Mucosa of rectum (tissue), 2 donors: ENCODE data around the gene FCGR3A.
"Not testable (repeated sequence)": the region's sequence is repeated elsewhere in the genome, so short reads cannot be mapped to it uniquely, and the experiment has no call there.

ENCODE experiments used
- H3K27ac ChIP-seq, 2 donors: one replicate each; pipeline ENCODE4 v1.7.0; 2013; ENCODE audit warnings: inconsistent platforms in 2 of 2, low read depth in 2 of 2, low read length in 2 of 2
- H3K27me3 ChIP-seq, 2 donors: one replicate each; pipeline ENCODE4 v1.7.0; 2013; ENCODE audit warnings: low read length in 2 of 2; ENCODE audit not compliant: control insufficient read depth in 2 of 2, insufficient read depth in 2 of 2
- H3K36me3 ChIP-seq, 2 donors: one replicate each; pipeline ENCODE4 v1.7.0; 2013; ENCODE audit warnings: low read length in 2 of 2; ENCODE audit not compliant: control insufficient read depth in 2 of 2, insufficient read depth in 2 of 2
- H3K4me1 ChIP-seq, 2 donors: one replicate each; pipeline ENCODE4 v1.7.0; 2013; ENCODE audit warnings: low read length in 2 of 2, mild to moderate bottlenecking in 1 of 2; ENCODE audit not compliant: control insufficient read depth in 2 of 2, insufficient read depth in 2 of 2
- H3K4me3 ChIP-seq, 2 donors: one replicate each; pipeline ENCODE4 v1.7.0; 2013; ENCODE audit warnings: low read length in 2 of 2
- H3K9ac ChIP-seq, 2 donors: one replicate each; pipeline ENCODE4 v1.7.0; 2013; ENCODE audit warnings: low read length in 2 of 2, low read depth in 1 of 2, mild to moderate bottlenecking in 1 of 2
- H3K9me3 ChIP-seq, 2 donors: one replicate each; pipeline ENCODE4 v1.7.0; 2013; ENCODE audit warnings: low read length in 2 of 2; ENCODE audit not compliant: control insufficient read depth in 2 of 2
- donor health status: healthy.
- donor health status: Normal muscosa, but diverticular disease.

FCGR3A gene

GRCh38 chr1:161512636-161513447 is 36.8 kb downstream of the FCGR3A start:
- H3K9ac ChIP-seq, H3K36me3 ChIP-seq, H3K4me1 ChIP-seq, H3K27me3 ChIP-seq, H3K9me3 ChIP-seq, H3K27ac ChIP-seq, H3K4me3 ChIP-seq: not testable (repeated sequence)

- H3K9ac ChIP-seq = no peak overlapping the region
- no peaks in the 10 kb centered on the region for H3K27me3 ChIP-seq
- H3K4me1 ChIP-seq = peaks cover 0 to 3% of the 10 kb centered on the region in 2 donors
- no peaks in the 10 kb centered on the region for H3K36me3 ChIP-seq
- no peak overlapping the region for H3K27ac ChIP-seq
- no peak overlapping the region for H3K4me3 ChIP-seq
- no peaks in the 10 kb centered on the region for H3K9me3 ChIP-seq
These were observed 37.9 kb downstream of the FCGR3A start for GRCh38 chr1:161511756-161512060.

GRCh38 chr1:161511018-161511755 is 38.4 kb downstream of the FCGR3A start:
- Histone ChIP-seq H3K4me3 (no peak overlapping the region), H3K27me3 (no peaks in the 10 kb centered on the region), H3K36me3 (no peaks in the 10 kb centered on the region), H3K4me1 (peaks cover 0 to 3% of the 10 kb centered on the region in 2 donors), H3K9ac (no peak overlapping the region), H3K9me3 (no peaks in the 10 kb centered on the region), H3K27ac (no peak overlapping the region)

- Histone ChIP-seq H3K27ac (no peak overlapping the region), H3K9me3 (no peaks in the 10 kb centered on the region), H3K4me3 (no peak overlapping the region), H3K27me3 (no peaks in the 10 kb centered on the region), H3K9ac (no peak overlapping the region), H3K4me1 (peaks cover 0 to 3% of the 10 kb centered on the region in 2 donors), H3K36me3 (no peaks in the 10 kb centered on the region)
These were observed 39.1 kb downstream of the FCGR3A start for GRCh38 chr1:161510477-161510876.

- H3K27ac ChIP-seq = peak overlapping the region; percentile 38 to 56
- peak overlapping the region in 1 of 2 donors; percentile 44 for H3K4me3 ChIP-seq
- H3K9ac ChIP-seq = peak overlapping the region in 1 of 2 donors; percentile 24
- peaks cover 0 to 3% of the 10 kb centered on the region in 2 donors for H3K4me1 ChIP-seq
- no peaks in the 10 kb centered on the region for H3K9me3 ChIP-seq
- H3K27me3 ChIP-seq = no peaks in the 10 kb centered on the region
- H3K36me3 ChIP-seq = no peaks in the 10 kb centered on the region
These were observed 43.0 kb downstream of the FCGR3A start for GRCh38 chr1:161506336-161507223.

- Histone ChIP-seq H3K9me3 (no peaks in the 10 kb centered on the region), H3K27me3 (no peaks in the 10 kb centered on the region), H3K4me1 (peaks cover 0 to 3% of the 10 kb centered on the region in 2 donors), H3K36me3 (no peaks in the 10 kb centered on the region), H3K4me3 (peak overlapping the region in 1 of 2 donors; percentile 41), H3K9ac (no peak overlapping the region), H3K27ac (peak overlapping the region; percentile 38 to 56)
These were observed 43.9 kb downstream of the FCGR3A start for GRCh38 chr1:161505686-161506085.

- Histone ChIP-seq H3K4me3 (no peak overlapping the region), H3K36me3 (no peaks in the 10 kb centered on the region), H3K9ac (no peak overlapping the region), H3K27ac (no peak overlapping the region), H3K9me3 (no peaks in the 10 kb centered on the region), H3K27me3 (no peaks in the 10 kb centered on the region), H3K4me1 (peaks cover 0 to 3% of the 10 kb centered on the region in 2 donors)
These were observed 46.2 kb downstream of the FCGR3A start for GRCh38 chr1:161503394-161503748.

- no peak overlapping the region for H3K9ac ChIP-seq
These were observed 46.8 kb downstream of the FCGR3A start for GRCh38 chr1:161502641-161503393.

GRCh38 chr1:161502181-161502580 is 47.4 kb downstream of the FCGR3A start:
- Histone ChIP-seq H3K9me3 (no peaks in the 10 kb centered on the region), H3K9ac (no peak overlapping the region), H3K4me1 (peaks cover 0 to 3% of the 10 kb centered on the region in 2 donors), H3K4me3 (no peak overlapping the region), H3K27me3 (no peaks in the 10 kb centered on the region), H3K27ac (no peak overlapping the region), H3K36me3 (no peaks in the 10 kb centered on the region)

More at GRCh38 chr1:161502641-161503393, 46.8 kb downstream of the FCGR3A start:
- Histone ChIP-seq H3K4me3 (no peak overlapping the region), H3K27me3 (no peaks in the 10 kb centered on the region), H3K9me3 (no peaks in the 10 kb centered on the region), H3K4me1 (peaks cover 0 to 3% of the 10 kb centered on the region in 2 donors), H3K36me3 (no peaks in the 10 kb centered on the region), H3K27ac (no peak overlapping the region)
